Aorta (tissue), 5 donors: Measurements from ENCODE around the gene KRTAP9-6. TPM values are rescaled to one million over a fixed set of nuclear protein-coding genes. Genes with fewer than 3 reads are reported as not detected.
"Not testable (repeated sequence)": the region's sequence is repeated elsewhere in the genome, so short reads cannot be mapped to it uniquely, and the experiment has no call there.

Source experiments
- ATAC-seq: fragments of 200-7000 bp; cut with Tn5 transposase; one replicate; pipeline ENCODE4 v1.9.1; 2022; ENCODE audit warnings: moderate library complexity; ENCODE audit not compliant: low FRiP score
- DNase-seq, 2 donors: peaks; one replicate each; pipeline ENCODE4 v3.0.0-alpha.2; 2020
- H3K27ac ChIP-seq, 2 donors: one replicate each; pipeline ENCODE4 v1.5.1; 2013; ENCODE audit warnings: low read length in 2 of 2, mild to moderate bottlenecking in 2 of 2, moderate library complexity in 2 of 2, control low read depth in 1 of 2, inconsistent platforms in 1 of 2, low read depth in 1 of 2
- H3K27me3 ChIP-seq, 2 donors: one replicate each; pipeline ENCODE4 v1.6.1; 2013; ENCODE audit warnings: control low read depth in 1 of 2, low read length in 1 of 2, mild to moderate bottlenecking in 1 of 2, moderate library complexity in 1 of 2; ENCODE audit not compliant: insufficient read depth in 2 of 2, control insufficient read depth in 1 of 2
- H3K36me3 ChIP-seq, 2 donors: one replicate each; pipeline ENCODE4 v1.6.1; 2013; ENCODE audit warnings: control low read depth in 1 of 2, low read length in 1 of 2, mild to moderate bottlenecking in 1 of 2; ENCODE audit not compliant: insufficient read depth in 2 of 2, control insufficient read depth in 1 of 2
- H3K4me1 ChIP-seq, 2 donors: one replicate each; pipeline ENCODE4 v1.6.1; 2013; ENCODE audit warnings: low read length in 2 of 2, control low read depth in 1 of 2, mild to moderate bottlenecking in 1 of 2, moderate library complexity in 1 of 2; ENCODE audit not compliant: insufficient read depth in 2 of 2, control insufficient read depth in 1 of 2
- H3K4me3 ChIP-seq, 2 donors: one replicate each; pipeline ENCODE4 v1.5.1; 2013; ENCODE audit warnings: low read length in 2 of 2, control low read depth in 1 of 2, mild to moderate bottlenecking in 1 of 2
- H3K9me3 ChIP-seq: one replicate; pipeline ENCODE4 v1.6.1; 2013; ENCODE audit warnings: mild to moderate bottlenecking, low read length; ENCODE audit not compliant: control insufficient read depth
- WGBS, 2 donors: extraction: QIAGEN DNeasy Blood & Tissue Kit; methylation state at CpG; one replicate each; pipeline ENCODE4 v1.1.7; 2013; 5-methylcytosine and 5-hydroxymethylcytosine counted together
- intact Hi-C, 2 donors: fragments of 100-400 bp; cut with DNase I; formaldehyde crosslinking; loops; one replicate each; pipeline versions ENCODE4 v1.14.2 to v1.15.0; 2022
- polyA plus RNA-seq, 2 donors: library from polyadenylated mRNA; stranded (reverse); fragments of 200-250 nt; gene quantifications; one replicate each; pipeline ENCODE4 v1.2.3, GENCODE V29; 2013
- total RNA-seq, 2 donors: library from RNA; stranded (reverse); fragmentation: NEBNext Ultra II Directional; extraction: Animal tissue kit (Norgen Biotek cat#: 25700); gene quantifications; one replicate each; pipeline ENCODE4 v1.2.1, GENCODE V29; 2021
- donor health status: healthy with polysubstance abuse.
- donor health status: Bipolar disorder and iron deficiency.
- donor health status: DM: no; HTN: no; CAD: no.
- donor health status: DM: no; HTN: no; CAD: no.
- donor health status: DM: yes; HTN: yes; CAD: no.

The KRTAP9-6 gene
- total and polyA plus RNA-seq, 4 donors = not detected

DNA sequence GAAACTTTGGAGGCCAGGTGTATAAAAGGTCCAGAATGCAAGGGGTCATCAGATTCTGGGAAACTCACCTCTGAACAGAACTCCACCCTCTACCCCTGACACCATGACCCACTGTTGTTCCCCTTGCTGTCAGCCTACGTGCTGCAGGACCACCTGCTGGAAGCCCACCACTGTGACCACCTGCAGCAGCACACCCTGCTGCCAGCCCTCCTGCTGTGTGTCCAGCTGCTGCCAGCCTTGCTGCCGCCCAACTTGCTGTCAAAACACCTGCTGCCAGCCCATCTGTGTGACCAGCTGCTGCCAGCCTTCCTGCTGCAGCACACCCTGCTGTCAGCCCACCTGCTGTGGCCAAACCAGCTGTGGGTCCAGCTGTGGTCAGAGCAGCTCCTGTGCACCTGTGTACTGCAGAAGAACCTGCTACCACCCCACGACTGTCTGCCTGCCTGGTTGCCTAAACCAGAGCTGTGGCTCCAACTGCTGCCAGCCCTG lies 27.2 kb upstream of the KRTAP9-6 start, which contains the start of gene KRTAP9-8:
KRTAP9-8 (plus strand) TSS at position 51 of the 489 bp plus-strand sequence; CDS start at position 104, 53 bp downstream.
- 29 to 33% methylated on average over 3 of the region's 3 CpGs for WGBS, 2 donors
- H3K9me3 ChIP-seq, H3K27me3 ChIP-seq, H3K36me3 ChIP-seq, ATAC-seq, H3K4me3 ChIP-seq, DNase-seq, H3K4me1 ChIP-seq, H3K27ac ChIP-seq, intact Hi-C loops: not testable (repeated sequence)

DNA sequence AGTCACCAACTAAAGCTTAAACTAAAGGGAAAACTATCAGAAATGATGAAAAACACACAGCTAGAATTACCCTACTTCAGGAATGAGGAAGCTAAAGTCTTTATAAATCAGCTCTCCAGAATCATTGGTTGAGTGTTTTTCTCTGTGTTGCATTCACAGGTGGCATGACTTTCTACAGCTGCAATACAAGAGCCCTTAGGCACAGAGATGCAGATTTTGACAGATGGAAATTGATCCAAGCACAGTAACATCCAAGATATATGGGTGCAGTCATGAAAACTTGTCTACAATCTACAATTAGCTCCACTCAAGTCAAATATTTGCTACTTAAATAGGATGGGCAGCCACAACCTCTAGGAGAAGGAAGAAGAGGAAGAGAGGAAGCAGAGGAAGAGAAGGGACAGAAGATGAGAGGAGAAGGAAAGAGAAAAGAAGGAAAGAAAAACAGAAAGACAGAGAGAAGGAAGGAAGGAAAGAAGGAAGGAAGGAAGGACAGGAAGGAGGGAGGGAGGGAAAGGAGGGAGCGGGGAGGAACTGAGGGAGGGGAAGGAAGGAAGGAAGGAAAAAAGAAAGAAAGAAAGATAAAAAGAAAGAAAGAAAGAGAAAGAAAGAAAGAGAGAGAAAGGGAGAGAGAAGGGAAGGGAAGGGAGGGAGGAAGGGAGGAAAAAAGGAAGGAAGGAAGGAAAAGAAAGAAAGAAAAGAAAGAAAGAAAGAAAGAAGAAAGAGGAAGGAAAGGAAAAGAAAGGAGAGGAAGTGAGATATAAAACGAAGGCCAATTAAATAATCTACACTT lies 18.0 kb upstream of the KRTAP9-6 start:
- 45 to 63% methylated on average over 2 of the region's 2 CpGs for WGBS, 2 donors
- H3K9me3 ChIP-seq, H3K36me3 ChIP-seq, H3K4me1 ChIP-seq, H3K27ac ChIP-seq, H3K27me3 ChIP-seq, ATAC-seq, intact Hi-C loops, DNase-seq, H3K4me3 ChIP-seq: not testable (repeated sequence)

DNA sequence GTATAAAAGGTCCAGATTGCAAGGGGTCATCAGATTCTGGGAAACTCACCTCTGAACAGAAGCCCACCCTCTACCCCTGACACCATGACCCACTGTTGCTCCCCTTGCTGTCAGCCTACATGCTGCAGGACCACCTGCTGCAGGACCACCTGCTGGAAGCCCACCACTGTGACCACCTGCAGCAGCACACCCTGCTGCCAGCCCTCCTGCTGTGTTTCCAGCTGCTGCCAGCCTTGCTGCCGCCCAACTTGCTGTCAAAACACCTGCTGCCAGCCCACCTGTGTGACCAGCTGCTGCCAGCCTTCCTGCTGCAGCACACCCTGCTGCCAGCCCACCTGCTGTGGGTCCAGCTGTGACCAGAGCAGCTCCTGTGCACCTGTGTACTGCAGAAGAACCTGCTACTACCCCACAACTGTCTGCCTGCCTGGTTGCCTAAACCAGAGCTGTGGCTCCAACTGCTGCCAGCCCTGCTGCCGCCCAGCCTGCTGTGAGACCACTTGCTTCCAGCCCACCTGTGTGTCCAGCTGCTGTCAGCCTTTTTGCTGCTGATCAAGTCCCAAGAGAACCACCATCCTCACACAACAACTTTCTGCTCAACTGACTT lies 15.4 kb upstream of the KRTAP9-6 start, which contains the start of gene KRTAP9-4:
KRTAP9-4 (plus strand) TSS at position 51 of the 604 bp plus-strand sequence; CDS start at position 85, 34 bp downstream.
- intact Hi-C loops, ATAC-seq, H3K9me3 ChIP-seq, H3K4me1 ChIP-seq, H3K27ac ChIP-seq, H3K4me3 ChIP-seq, DNase-seq, H3K36me3 ChIP-seq, H3K27me3 ChIP-seq: not testable (repeated sequence)
- WGBS, 2 donors = 58 to 63% methylated on average over 2 of the region's 2 CpGs

DNA sequence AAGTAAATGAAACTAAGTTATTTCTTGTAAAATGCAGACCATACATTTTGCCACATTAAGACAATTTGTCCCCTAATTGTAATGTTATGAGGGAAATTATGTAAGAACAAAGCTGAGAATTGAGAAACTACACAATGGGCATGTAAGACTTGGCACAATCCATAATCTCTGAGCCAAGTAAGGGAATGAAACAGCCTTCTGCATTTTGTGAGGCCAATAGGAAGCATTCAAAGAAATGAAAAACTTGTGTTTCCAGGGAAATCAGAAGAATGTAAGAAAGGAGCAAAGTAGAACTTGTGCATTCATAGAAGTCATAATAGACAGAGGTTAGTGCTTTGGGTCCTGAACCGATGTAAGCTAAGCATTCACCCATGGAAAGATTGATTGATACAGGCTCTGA lies 13.9 kb upstream of the KRTAP9-6 start:
- Histone ChIP-seq H3K4me3 (no peak overlapping the region), H3K4me1 (no peaks in the 10 kb centered on the region), H3K27ac (no peak overlapping the region), H3K27me3 (no peaks in the 10 kb centered on the region), H3K9me3 (no peaks in the 10 kb centered on the region), H3K36me3 (no peaks in the 10 kb centered on the region)
- intact Hi-C loops = no loop called here
- ATAC-seq (no peak), DNase-seq (no peak)
- 86 to 95% methylated on average over 1 of the region's 1 CpG for WGBS, 2 donors

DNA sequence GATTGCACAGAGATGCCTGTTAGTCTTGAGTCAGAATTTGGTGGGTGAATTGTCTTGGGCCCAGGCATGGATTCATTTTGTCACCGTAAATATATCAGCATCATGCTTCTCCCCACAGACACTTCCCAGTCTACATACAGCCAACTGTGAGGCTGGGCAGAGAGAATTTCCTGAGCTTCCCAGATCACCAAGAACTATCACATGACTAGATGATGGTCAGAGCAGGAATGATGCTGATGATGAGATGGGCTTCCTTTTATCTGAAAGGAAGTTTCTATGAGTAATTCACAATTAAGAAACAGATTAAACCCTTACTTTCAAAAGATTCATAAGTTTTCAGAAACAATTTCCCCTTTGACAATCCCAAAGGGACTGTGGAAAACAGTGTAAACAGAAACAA lies 10.3 kb upstream of the KRTAP9-6 start:
- H3K9me3 ChIP-seq = no peaks in the 10 kb centered on the region
- no peaks in the 10 kb centered on the region for H3K4me1 ChIP-seq
- no peaks in the 10 kb centered on the region for H3K27me3 ChIP-seq
- H3K36me3 ChIP-seq = no peaks in the 10 kb centered on the region
- DNase-seq = no peak
- WGBS, 2 donors = 0 to 29% methylated on average over 1 of the region's 1 CpG
- no peak overlapping the region for H3K4me3 ChIP-seq
- intact Hi-C loops = no loop called here
- ATAC-seq = no peak
- no peak overlapping the region for H3K27ac ChIP-seq

DNA sequence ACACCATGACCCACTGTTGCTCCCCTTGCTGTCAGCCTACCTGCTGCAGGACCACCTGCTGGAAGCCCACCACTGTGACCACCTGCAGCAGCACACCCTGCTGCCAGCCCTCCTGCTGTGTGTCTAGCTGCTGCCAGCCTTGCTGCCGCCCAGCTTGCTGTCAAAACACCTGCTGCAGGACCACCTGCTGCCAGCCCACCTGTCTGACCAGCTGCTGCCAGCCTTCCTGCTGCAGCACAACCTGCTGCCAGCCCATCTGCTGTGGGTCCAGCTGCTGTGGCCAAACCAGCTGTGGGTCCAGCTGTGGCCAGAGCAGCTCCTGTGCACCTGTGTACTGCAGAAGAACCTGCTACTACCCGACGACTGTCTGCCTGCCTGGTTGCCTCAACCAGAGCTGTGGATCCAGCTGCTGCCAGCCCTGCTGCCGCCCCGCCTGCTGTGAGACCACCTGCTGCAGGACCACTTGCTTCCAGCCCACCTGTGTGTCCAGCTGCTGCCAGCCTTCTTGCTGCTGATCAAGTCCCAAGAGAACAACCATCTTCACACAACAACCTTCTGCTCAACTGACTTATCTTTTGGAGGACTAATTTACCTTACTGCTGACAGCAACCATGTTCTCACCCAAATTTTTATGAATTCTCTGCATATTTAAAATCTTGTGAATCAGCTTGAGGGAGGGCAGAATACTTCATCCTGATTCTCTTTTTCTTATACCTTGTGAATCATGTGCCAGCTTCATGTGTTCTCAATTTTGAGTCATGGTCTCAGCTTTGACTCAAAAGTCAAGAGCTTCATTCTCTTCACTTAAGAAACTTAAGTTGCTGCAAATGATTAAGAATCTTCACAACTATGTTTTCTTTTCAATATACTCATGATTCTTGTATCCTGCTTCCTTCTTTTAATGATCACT lies 9.5 kb upstream of the KRTAP9-6 start, which contains the start of gene KRTAP9-9:
KRTAP9-9 (plus strand) TSS at position 4 of the 910 bp plus-strand sequence.
- H3K4me1 ChIP-seq, H3K27ac ChIP-seq, H3K4me3 ChIP-seq, H3K36me3 ChIP-seq, H3K9me3 ChIP-seq, H3K27me3 ChIP-seq, DNase-seq, ATAC-seq, intact Hi-C loops: not testable (repeated sequence)
- WGBS, 2 donors = 69 to 72% methylated on average over 5 of the region's 5 CpGs

DNA sequence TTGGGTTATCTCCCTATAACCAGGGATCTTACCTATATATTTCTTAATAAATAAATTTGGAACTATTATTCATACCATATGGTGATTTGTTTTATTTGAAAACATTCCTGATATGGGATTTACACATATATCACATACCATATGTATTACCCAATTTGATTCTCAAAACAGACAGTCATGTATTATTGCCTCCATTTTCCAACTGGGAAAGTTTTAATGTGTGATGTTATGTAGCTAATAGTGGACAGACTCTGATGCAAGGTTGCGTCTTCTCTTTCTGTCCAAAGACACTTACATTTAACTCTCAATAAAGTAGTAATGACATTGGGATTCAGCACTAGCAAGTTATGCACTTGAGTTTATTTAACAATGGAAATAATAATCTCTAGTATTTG lies 8.9 kb upstream of the KRTAP9-6 start:
- WGBS, 2 donors = 73 to 82% methylated on average over 1 of the region's 1 CpG
- DNase-seq (no peak), ATAC-seq (no peak)
- H3K27ac ChIP-seq = no peak overlapping the region
- no peaks in the 10 kb centered on the region for H3K4me1 ChIP-seq
- H3K27me3 ChIP-seq = no peaks in the 10 kb centered on the region
- H3K4me3 ChIP-seq = no peak overlapping the region
- H3K9me3 ChIP-seq = no peaks in the 10 kb centered on the region
- intact Hi-C loops = no loop called here
- H3K36me3 ChIP-seq = no peaks in the 10 kb centered on the region

DNA sequence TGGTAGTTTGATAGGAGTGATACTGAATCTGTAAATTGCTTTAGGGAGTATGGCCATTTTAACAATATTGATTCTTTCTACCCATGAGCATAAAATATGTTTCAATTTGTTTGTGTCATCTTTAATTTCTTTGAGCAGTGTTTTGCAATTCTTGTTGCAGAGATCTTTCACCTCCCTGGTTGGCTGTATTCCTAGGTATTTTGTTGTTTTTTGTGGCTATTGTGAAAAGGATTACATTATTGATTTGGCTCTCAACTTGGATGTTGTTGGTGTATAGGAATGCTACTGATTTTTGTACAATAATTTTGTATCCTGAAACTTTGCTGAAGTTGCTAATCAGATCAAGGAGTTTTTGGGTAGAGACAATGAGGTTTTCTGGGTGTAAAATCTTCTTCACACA lies 6.8 kb upstream of the KRTAP9-6 start:
- Histone ChIP-seq H3K27ac (no peak overlapping the region), H3K4me3 (no peak overlapping the region), H3K36me3 (no peaks in the 10 kb centered on the region), H3K27me3 (no peaks in the 10 kb centered on the region), H3K4me1 (no peaks in the 10 kb centered on the region), H3K9me3 (no peaks in the 10 kb centered on the region)
- intact Hi-C loops = no loop called here
- no peak for ATAC-seq
- no peak for DNase-seq
